Hepatocyte (in vitro differentiated cells): Measurements from ENCODE around the gene ACSS1. TPM values are rescaled to one million over a fixed set of nuclear protein-coding genes. Genes with fewer than 3 reads are reported as not detected.
A peak's percentile ranks its signal among the peaks of the same experiment; 100 is the strongest.

ENCODE experiments used
- DNase-seq: peaks from one replicate; pipeline ENCODE4 v3.0.0-alpha.2; 2016; ENCODE audit warnings: low spot score
- H2AFZ ChIP-seq: fragments of 200-600 bp; sonication (generic); 2 replicates; pipeline ENCODE4 v1.6.0; 2016; ENCODE audit warnings: antibody characterized with exemption, mild to moderate bottlenecking
- H3K27ac ChIP-seq: fragments of 200-600 bp; sonication (generic); 2 replicates; pipeline ENCODE4 v1.5.1; 2016; ENCODE audit warnings: mild to moderate bottlenecking
- H3K27me3 ChIP-seq: fragments of 200-600 bp; sonication (generic); 2 replicates; pipeline ENCODE4 v1.6.1; 2016
- H3K36me3 ChIP-seq: fragments of 200-600 bp; sonication (generic); replicated peaks from 2 replicates; pipeline ENCODE4 v1.5.1; 2016; ENCODE audit warnings: low read depth; ENCODE audit not compliant: insufficient read depth
- H3K4me1 ChIP-seq: fragments of 200-600 bp; sonication (generic); 2 replicates; pipeline ENCODE4 v1.5.1; 2016; ENCODE audit warnings: mild to moderate bottlenecking, moderate library complexity; ENCODE audit not compliant: insufficient read depth
- H3K4me2 ChIP-seq: fragments of 200-600 bp; sonication (generic); 2 replicates; pipeline ENCODE4 v1.6.0; 2016
- H3K4me3 ChIP-seq: fragments of 200-600 bp; sonication (generic); 2 replicates; pipeline ENCODE4 v1.5.1; 2016; ENCODE audit warnings: mild to moderate bottlenecking
- H3K79me2 ChIP-seq: fragments of 200-600 bp; sonication (generic); 2 replicates; pipeline ENCODE4 v1.6.0; 2017; ENCODE audit warnings: mild to moderate bottlenecking
- H3K9me2 ChIP-seq: fragments of 200-600 bp; sonication (generic); replicated peaks from 2 replicates; pipeline ENCODE4 v1.6.0; 2017; ENCODE audit warnings: mild to moderate bottlenecking; ENCODE audit not compliant: insufficient read depth
- H3K9me3 ChIP-seq: fragments of 200-600 bp; sonication (generic); 2 replicates; pipeline ENCODE4 v1.5.1; 2016; ENCODE audit warnings: low read depth, mild to moderate bottlenecking
- H4K20me1 ChIP-seq: fragments of 200-600 bp; sonication (generic); 2 replicates; pipeline ENCODE4 v1.6.0; 2016; ENCODE audit warnings: mild to moderate bottlenecking; ENCODE audit not compliant: insufficient read depth, poor library complexity, severe bottlenecking
- EZH2 ChIP-seq: fragments of 200-600 bp; sonication (generic); IDR thresholded peaks from 2 replicates; pipeline ENCODE4 v1.6.1; 2016; ENCODE audit warnings: antibody characterized with exemption, mild to moderate bottlenecking, borderline replicate concordance
- EZH2phosphoT487 ChIP-seq: fragments of 200-600 bp; sonication (generic); IDR thresholded peaks from one replicate; pipeline ENCODE4 v1.6.1; 2018; ENCODE audit warnings: antibody characterized with exemption, mild to moderate bottlenecking, low read depth, moderate library complexity; ENCODE audit not compliant: unreplicated experiment, severe bottlenecking
- WGBS: methylation state at CpG from one replicate; pipeline ENCODE4 v1.1.6; 2016; ENCODE audit warnings: low lambda C conversion rate; ENCODE audit errors: missing lambda C conversion rate; 5-methylcytosine and 5-hydroxymethylcytosine counted together
- polyA plus RNA-seq: library from polyadenylated mRNA; unstranded; fragments of >200 nt; fragmentation: Nextera tagmentation; extraction: Ambion mirVana; gene quantifications from 2 replicates; pipeline ENCODE4 v1.2.1, GENCODE V29; 2016
- total RNA-seq: library from RNA; depleted of rRNA; stranded (reverse); fragments of >200 nt; gene quantifications from 2 replicates; pipeline ENCODE4 v1.2.3, GENCODE V29; 2014
- TF ChIP-seq, protein P1 (sequence below): fragments of 200-600 bp; sonication (generic); IDR thresholded peaks from 2 replicates; pipeline ENCODE4 v1.5.1; 2016; ENCODE audit warnings: antibody characterized with exemption, mild to moderate bottlenecking; ENCODE audit not compliant: poor library complexity

ACSS1 gene
- total and polyA plus RNA-seq, 2 experiments from 2014 or later, result 20.5 to 37.7 TPM

DNA sequence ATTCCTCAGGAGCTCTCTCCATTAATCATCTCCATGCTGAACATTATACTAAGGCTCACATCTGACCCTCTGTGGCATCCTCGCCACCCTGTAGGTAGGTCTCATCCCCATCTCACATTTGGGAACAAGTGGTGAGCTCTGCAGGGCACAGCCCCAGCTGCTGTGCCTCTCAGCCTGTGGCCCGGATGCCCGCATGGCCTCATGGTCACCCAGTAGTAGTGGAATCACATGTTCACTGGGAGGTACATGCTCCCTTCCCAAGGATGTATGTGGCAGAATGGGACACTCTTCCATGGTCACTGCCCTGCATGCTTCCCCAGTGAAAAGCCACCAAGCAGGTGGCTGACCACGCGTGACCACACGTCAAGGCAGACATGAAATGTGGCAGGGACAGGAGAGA is 39.1 kb downstream of the ACSS1 start:
- no peaks in the 10 kb centered on the region for H3K9me2 ChIP-seq
- no peaks in the 10 kb centered on the region for H4K20me1 ChIP-seq
- no peak overlapping the region for H2AFZ ChIP-seq
- no peaks in the 10 kb centered on the region for H3K9me3 ChIP-seq
- H3K4me2 ChIP-seq, result no peak overlapping the region
- no peak for DNase-seq
- no peaks in the 10 kb centered on the region for H3K27me3 ChIP-seq
- H3K4me1 ChIP-seq, result peaks cover 17% of the 10 kb centered on the region
- H3K36me3 ChIP-seq, result no peaks in the 10 kb centered on the region
- H3K4me3 ChIP-seq, result no peak overlapping the region
- TF ChIP-seq, protein P1, sequence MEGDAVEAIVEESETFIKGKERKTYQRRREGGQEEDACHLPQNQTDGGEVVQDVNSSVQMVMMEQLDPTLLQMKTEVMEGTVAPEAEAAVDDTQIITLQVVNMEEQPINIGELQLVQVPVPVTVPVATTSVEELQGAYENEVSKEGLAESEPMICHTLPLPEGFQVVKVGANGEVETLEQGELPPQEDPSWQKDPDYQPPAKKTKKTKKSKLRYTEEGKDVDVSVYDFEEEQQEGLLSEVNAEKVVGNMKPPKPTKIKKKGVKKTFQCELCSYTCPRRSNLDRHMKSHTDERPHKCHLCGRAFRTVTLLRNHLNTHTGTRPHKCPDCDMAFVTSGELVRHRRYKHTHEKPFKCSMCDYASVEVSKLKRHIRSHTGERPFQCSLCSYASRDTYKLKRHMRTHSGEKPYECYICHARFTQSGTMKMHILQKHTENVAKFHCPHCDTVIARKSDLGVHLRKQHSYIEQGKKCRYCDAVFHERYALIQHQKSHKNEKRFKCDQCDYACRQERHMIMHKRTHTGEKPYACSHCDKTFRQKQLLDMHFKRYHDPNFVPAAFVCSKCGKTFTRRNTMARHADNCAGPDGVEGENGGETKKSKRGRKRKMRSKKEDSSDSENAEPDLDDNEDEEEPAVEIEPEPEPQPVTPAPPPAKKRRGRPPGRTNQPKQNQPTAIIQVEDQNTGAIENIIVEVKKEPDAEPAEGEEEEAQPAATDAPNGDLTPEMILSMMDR, result no peak
- TF ChIP-seq EZH2, result no peak
- no peak for TF ChIP-seq EZH2phosphoT487
- no peaks in the 10 kb centered on the region for H3K79me2 ChIP-seq
- WGBS, result 96% methylated on average over 6 of the region's 6 CpGs
- no peak overlapping the region for H3K27ac ChIP-seq

DNA sequence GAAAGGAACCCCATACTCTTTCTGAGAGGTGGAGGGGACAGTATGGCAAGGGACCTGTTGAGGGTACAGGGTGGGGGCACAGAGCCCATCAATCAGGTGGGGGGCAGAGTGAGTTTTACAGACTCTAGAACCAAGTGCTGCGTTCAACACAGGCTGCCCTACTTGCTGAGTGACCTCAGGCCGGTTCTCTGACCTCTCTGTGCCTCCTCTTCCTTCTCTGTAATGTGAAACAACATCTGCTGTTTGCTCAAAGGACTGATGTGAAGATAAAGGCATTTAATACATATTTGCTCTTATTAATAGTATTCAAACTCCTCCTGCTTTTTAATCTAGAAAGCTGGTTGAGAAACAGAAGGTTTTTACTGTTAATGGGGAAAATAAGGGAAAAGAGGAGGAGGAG is 39.5 kb downstream of the ACSS1 start:
- Histone ChIP-seq H3K27me3 (no peaks in the 10 kb centered on the region), H3K36me3 (no peaks in the 10 kb centered on the region), H3K4me2 (no peak overlapping the region), H4K20me1 (no peaks in the 10 kb centered on the region), H3K9me3 (no peaks in the 10 kb centered on the region), H3K27ac (peak overlapping the region; percentile 49), H3K4me1 (peaks cover 17% of the 10 kb centered on the region), H3K79me2 (no peaks in the 10 kb centered on the region), H2AFZ (no peak overlapping the region), H3K9me2 (no peaks in the 10 kb centered on the region), H3K4me3 (no peak overlapping the region)
- DNase-seq, result no peak
- TF ChIP-seq EZH2 (no peak), EZH2phosphoT487 (no peak)
- TF ChIP-seq, protein P1, result no peak
- WGBS, result 62% methylated on average over 2 of the region's 2 CpGs

DNA sequence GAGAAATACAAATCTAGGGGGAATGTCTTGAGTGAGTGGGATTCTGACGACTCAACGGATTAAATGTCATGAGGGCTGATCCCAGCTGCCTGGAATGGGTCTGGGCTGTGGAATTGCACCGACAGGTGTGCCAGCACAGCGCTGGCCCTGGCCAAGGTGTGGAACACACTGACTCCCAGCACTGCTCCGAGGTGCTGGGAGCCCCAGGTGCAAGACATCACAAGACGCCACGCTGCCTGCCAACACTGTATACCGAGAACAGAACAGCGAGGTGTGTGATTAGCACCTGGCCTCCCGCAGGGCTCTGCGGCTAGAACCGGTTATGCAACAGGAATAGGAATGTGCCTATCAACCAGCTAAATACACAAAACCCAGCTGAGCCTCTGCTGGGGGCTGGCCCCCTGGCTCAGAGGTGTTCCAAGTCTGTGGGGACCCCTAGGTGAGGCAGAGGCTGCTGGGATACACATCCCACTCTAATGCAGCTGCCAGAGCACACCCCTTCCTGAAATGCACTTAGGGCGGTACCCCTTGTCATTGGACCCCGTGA is 40.6 kb downstream of the ACSS1 start:
- TF ChIP-seq, protein P1, result no peak
- TF ChIP-seq EZH2 (no peak), EZH2phosphoT487 (no peak)
- WGBS, result 32% methylated on average over 14 of the region's 14 CpGs
- DNase-seq, result peak; percentile 78
- Histone ChIP-seq H2AFZ (no peak overlapping the region), H3K36me3 (no peaks in the 10 kb centered on the region), H3K9me3 (no peaks in the 10 kb centered on the region), H3K4me3 (no peak overlapping the region), H4K20me1 (no peaks in the 10 kb centered on the region), H3K4me1 (peaks cover 17% of the 10 kb centered on the region), H3K27ac (peak overlapping the region; percentile 57), H3K9me2 (no peaks in the 10 kb centered on the region), H3K27me3 (no peaks in the 10 kb centered on the region), H3K79me2 (no peaks in the 10 kb centered on the region), H3K4me2 (peak overlapping the region; percentile 51)

DNA sequence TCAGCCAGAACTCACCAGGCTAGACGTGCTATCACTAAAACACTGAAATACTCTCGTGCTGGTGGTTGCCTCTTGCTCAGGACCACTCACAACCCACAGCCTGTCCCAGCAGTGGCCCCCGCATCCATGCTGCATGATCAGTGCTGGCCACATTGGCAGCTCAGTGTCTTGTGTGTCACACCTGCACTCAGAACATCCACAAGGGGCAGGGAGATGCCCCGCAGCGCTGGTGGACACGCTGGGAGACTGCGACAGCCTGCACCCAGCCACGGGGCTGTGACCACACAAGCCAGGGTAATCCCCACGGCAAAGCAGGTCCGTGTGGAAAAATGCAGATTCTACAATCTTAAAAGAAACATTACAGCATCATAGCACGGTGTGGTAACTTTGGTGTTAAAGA is 41.5 kb downstream of the ACSS1 start:
- no peak for DNase-seq
- Histone ChIP-seq H3K4me1 (peaks cover 17% of the 10 kb centered on the region), H3K4me3 (no peak overlapping the region), H4K20me1 (no peaks in the 10 kb centered on the region), H3K4me2 (no peak overlapping the region), H3K9me3 (no peaks in the 10 kb centered on the region), H3K9me2 (no peaks in the 10 kb centered on the region), H2AFZ (no peak overlapping the region), H3K27me3 (no peaks in the 10 kb centered on the region), H3K27ac (no peak overlapping the region), H3K36me3 (no peaks in the 10 kb centered on the region), H3K79me2 (no peaks in the 10 kb centered on the region)
- TF ChIP-seq EZH2phosphoT487 (no peak), EZH2 (no peak)
- TF ChIP-seq, protein P1, result no peak
- WGBS, result 95% methylated on average over 11 of the region's 11 CpGs
